Glomerular visceral epithelial cell (primary cell): Measurements from ENCODE around the gene SHF.
"Not testable (repeated sequence)": the region's sequence is repeated elsewhere in the genome, so short reads cannot be mapped to it uniquely, and the experiment has no call there.

Source experiments
- DNase-seq: peaks from one replicate; pipeline ENCODE4 v3.0.0-alpha.2; 2016; ENCODE audit errors: extremely low spot score

SHF gene

DNA sequence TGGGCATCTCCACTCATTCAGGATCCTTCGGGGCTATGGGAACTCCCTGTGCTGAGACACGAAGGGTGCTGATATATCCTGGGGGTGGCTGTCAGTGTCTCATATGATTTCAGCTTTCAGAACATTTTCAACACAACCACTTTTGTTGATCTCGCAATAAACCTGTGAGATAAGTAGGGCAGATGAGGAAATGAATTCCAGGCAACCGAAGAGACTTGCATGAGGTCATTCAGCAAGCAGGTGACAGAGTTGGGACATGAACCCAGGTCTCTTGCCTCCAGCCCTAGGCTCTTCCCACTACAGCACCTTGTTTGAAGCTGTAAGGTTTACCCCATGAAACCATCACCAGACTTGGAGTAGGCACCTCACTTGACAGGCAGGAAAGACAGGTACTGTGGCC lies 41.4 kb downstream of the SHF start:
- no peak for DNase-seq

DNA sequence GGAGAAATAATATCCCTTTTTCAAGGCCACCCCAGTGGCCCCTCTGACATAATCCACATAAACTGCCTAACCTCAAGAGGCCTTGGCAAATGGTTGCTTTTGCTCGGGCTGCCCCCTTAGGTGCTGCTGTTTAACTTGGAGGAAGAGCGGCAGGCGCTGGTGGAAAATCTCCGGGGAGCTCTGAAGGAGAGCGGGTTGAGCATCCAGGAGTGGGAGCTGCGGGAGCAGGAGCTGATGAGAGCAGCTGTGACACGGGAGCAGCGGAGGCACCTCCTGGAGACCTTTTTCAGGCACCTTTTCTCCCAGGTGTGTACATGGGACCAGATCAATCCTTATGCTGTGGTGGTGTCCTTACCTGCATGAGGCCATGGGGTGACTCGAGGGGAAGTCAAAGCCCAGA lies 43.0 kb downstream of the SHF start:
- DNase-seq = no peak

DNA sequence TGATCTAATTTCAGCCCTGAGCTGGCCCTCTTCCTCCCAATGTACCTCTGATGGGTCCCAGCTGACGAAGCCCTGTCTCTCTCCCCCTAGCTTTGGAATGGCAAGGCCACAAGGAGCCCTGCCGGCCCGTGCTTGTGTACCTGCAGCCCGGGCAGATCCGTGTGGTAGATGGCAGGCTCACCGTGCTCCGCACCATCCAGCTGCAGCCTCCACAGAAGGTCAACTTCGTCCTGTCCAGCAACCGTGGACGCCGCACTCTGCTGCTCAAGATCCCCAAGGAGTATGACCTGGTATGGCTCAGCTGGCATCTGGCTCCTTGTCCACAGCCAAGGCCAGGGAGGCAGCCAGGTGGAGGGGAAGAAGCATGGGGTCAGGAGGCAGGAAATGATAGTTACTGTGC lies 43.8 kb downstream of the SHF start:
- DNase-seq = no peak

DNA sequence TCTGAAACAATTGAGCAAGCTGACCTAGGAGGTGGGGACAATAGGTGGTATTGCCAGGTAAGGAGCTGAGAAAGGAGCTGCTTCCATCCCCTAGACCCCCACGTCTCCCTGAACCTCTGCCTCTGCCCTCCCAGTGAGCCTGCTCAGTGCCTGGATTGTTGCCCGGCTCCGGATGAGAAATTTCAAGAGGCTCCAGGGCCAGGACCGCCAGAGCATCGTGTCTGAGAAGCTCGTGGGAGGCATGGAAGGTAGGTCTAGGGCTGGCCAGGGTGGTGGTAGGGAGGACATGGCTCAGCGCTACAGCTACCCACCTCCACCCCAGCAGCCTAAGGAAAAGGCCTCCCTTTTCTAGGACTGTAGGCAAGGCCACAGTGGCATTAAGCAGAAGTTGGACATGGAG lies 44.7 kb downstream of the SHF start:
- no peak for DNase-seq

DNA sequence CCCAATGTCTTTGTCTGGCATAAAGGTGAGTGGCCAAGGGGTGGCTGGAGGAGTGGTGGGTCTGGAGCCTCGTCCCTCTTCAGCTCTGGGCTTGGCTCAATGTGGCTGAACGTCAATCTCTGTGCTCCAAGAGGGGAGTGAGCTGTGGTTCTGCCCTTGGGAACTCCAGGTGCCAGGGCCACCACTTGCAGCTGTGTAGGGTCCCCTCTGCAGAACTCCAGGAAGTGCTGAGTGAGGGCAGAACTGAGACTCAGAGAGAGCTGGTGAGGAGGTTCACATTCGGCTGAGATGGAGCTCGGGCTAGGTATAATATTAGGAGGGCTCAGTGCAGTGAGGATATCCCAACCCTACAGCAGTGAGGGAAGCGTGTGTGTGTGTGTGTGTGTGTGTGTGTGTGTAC lies 46.4 kb downstream of the SHF start:
- DNase-seq = no peak

DNA sequence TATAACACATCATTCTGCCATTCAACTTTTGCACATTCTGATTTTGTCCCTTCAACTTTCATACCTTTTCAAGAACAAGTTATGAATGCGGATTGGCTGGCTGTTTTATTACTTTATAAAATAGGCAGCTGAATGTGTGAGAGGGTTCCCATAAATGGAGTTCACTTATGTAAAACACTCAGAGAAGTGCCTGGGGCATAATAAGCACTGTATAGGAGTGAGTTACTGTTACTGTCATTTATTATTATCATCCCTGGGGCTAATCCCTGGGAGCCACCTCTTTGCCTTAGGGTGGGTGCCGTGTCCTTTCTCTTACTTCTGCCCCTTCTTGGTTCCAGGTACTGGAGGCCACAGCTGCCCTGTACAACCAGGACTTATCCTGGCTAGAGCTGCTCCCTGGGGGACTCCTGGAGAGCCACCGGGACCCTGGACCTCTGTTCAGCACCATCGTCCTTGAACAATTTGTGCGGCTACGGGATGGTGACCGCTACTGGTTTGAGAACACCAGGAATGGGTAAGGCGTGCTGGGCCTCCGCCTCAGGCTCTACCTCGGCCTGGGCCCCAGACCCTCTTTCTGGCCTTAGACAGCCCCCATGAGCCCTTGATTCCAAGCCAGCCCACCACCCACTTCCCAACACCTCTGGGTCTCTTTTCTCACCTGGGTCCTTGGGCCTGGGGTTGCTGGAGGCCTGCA lies 47.1 kb downstream of the SHF start:
- DNase-seq = no peak

DNA sequence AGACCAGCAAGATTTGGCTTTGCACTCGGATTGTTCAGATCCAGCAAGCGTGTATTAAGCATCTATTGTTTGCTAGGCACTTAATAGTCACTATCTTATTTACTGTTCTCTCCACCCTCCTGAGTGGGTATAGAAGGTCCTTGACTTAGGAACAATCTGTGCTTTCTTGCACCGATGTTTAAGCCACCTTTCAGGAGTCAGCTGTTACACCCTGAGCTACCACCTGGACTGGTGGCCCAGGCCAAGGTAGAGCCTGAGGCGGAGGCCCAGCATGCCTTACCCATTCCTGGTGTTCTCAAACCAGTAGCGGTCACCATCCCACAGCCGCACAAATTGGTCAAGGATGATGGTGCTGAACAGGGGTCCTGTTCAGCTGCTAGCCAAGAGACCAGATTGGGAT lies 48.0 kb downstream of the SHF start:
- DNase-seq = no peak

DNA sequence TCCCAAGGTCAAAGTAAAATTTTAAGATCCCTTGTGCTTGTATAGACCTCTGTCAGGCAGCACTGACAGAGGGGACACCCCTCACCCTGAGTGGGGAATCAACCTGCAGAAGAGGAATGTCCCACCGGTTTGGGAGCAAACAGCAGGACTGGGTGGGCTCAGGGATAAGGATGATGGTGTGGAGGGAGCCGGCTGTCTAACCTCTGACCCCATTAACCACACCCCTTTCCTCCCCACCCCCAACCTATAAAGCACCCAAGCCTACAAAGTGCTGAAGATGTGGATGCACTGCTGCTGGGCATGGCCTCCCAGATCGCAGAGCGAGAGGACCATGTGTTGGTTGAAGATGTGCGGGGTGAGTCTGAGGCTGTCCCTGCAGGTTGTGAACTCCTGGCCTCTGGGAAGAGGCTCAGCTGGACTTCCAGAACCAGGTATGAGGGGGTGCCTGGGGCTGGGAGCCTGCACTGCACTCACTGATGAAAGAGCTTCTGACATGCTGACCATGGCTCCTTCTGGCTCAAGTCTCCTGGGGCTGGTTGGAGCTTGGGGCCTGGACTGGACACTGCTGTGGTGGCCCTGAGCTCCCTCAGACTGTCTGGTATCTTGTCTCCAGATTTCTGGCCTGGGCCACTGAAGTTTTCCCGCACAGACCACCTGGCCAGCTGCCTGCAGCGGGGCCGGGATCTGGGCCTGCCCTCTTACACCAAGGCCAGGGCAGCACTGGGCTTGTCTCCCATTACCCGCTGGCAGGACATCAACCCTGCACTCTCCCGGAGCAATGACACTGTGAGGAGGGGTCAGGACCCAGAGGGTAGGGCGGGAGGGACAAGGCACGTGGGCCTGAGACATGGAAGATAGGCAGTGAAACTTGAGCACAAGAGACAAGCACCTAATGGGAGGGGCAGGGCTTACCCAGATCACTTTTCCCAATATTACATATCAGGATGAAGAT lies 48.7 kb downstream of the SHF start:
- no peak for DNase-seq

DNA sequence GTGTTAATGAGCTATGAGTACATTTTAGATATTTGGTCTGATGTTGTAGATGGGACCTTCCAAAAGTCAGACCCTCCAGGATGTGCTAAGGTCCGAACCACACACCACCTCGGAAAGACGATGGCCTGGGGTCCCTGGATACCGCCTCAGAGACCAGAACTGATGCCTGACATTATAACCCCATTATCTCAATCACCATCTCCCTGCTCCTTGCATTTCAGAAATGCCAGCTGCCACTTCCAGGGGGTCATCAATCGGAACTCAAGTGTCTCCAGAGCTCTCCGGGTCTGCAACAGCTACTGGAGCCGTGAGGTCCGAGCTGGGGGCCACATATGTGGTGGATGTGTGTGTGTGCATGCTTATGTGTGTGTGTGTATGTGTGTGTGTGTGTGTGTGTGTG lies 50.1 kb downstream of the SHF start:
- DNase-seq = no peak

DNA sequence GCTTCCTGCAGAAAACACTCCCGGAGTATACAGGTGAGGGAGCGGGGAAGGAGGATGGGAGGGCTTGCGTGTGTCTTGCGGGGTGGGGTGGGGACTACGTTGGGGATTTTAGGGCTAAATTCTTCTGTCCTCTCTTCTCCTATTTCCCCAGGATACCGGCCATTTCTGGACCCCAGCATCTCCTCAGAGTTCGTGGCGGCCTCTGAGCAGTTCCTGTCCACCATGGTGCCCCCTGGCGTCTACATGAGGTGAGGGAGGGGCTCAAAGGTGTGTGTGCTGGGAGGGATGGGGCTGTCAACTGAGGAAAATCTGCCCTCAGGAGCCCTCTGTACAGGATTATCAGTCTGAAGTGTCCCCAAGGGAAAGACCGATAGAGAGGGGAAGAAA lies 51.4 kb downstream of the SHF start:
- DNase-seq = no peak

DNA sequence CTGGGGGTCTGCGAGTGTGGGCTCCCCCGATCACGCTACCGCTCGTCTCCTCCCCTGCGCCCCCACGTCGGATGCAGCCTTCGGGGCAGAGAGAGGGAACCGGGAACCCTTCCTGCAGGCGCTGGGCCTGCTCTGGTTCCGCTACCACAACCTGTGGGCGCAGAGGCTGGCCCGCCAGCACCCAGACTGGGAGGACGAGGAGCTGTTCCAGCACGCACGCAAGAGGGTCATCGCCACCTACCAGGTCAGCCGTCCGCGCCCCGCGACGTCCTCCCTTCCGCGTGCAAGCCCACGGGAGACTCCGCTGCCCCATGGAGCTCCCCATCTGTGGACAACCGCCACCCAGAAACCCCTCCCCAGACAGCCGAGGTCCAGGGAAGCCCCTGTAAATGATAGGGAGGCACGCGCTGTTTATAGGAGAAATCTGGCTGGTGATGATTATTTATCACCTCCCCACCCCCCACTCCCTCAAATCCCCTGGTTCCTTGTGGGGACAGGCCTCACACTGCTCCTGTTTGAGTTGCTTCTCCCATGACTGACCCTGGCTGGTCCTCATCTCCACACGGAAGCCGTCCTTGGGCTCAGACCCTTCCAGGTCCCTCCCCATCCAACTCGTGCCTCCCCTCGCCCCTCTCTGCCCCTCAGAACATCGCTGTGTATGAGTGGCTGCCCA lies 51.9 kb downstream of the SHF start:
- not testable (repeated sequence) for DNase-seq

DNA sequence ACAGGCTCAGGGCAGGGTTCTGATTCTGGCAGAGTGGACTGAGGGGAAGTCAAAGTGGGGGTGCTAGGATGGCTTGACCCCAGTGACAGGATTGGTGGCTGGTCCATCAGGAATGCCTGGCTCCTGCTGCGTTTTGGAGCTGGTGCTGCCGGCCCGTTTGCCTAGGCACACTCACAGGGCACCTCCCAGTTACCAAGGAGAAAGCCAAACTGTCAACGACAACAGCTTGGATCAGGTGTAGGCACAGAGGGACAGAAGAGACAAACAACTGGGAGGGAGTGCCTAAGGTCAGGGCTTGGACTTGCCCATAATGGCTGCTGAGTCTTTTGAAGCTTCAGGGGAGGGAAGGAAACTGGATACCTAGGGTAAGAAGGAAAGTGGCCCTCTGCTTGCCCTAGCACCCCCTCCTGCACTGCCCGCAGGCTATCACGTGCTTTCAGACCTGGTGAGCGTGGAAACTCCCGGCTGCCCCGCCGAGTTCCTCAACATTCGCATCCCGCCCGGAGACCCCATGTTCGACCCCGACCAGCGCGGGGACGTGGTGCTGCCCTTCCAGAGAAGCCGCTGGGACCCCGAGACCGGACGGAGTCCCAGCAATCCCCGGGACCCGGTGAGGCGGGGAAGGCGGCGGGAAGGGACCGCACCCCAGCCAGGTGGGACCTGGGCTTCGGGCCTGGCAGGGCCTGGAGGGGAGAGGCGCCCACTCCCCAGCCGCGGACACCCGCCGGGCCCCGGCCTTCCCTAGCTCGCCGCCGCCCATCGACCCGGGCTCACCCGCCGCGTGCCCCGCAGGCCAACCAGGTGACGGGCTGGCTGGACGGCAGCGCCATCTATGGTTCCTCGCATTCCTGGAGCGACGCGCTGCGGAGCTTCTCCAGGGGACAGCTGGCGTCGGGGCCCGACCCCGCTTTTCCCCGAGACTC lies 52.8 kb downstream of the SHF start:
- no peak for DNase-seq

DNA sequence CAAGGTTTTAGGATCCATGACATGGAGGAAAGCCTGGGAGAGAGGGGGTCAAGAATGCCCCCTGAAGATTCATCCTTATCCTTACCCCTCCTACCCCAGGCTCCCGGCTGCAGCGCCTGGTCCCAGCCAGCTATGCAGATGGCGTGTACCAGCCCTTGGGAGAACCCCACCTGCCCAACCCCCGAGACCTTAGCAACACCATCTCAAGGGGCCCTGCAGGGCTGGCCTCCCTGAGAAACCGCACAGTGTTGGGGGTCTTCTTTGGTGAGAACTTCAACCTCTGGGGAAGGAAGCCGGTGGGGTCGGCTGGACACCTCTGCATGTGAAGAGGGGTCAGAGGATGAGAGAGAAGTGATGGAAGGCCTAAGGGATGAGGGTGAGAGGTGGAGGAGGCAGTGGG lies 53.7 kb downstream of the SHF start:
- no peak for DNase-seq

DNA sequence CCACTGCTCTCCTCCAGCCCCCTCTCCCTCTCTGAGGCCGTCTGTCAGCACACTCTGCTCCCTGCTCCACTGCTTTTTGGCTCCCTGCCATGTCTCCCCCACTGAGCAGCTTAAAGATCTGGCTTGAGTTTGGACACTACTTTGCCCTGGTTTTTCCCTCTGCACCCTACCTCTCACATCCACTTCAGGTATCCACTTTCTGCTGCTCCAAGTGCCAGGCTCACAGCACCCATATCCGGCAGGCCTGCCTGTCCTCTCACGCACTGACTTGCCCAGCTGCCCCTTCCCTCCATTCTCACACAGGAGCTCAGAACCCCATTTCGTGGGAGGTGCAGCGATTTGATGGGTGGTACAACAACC lies 54.2 kb downstream of the SHF start:
- DNase-seq = no peak

DNA sequence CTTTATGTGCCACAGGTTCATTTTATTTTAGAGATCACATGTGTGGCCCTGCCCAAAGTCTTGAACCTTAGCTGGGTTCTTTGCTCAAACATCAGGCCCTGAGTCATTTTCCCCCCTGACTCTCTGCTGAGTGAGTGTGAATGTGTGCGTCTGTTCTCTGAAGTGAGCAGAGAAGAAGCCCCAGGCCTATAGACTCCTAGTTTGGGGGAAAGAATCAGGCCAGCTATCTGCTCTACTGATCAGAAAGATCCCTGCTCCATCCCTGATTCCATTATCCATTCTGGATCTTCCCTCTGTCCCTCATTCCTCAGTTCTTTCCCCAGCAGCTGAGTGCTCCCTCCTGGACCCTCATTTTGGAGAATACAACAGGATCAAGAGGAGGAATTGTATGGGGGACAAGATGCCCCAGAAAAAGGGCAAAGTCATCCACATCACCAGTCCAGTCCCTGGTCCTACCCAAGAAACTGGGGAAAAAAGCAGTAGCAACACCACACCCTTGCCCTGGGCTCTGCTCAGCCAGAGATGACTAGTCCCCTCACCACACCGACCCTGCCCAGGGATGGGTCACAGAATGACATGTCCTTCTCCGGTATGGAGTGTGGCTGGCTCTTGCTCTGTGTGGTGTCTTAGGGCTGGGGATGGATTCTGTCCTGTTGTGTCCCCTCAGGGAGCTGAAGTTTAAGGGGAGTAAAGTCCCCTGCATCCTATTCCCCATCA lies 54.8 kb downstream of the SHF start:
- DNase-seq = no peak

DNA sequence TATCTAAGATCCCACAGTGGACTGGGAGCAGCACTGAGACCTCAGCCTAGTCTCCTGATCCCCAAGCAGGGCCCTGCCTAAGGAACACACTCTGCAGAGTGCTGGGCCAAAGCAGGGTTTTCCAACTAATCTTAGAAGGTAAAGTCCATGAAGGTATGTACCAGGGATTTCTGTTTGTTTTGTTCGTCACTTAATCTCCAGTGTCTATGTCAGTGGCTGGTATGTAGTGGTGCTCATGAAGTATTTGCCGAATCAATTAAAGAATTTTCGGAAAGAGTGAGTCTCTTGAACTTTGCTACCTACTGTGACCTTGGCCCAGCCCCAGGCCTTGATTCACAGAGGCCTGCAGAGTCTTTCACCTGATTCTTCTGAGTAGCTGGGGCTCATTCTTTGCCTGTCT lies 56.3 kb downstream of the SHF start:
- no peak for DNase-seq

DNA sequence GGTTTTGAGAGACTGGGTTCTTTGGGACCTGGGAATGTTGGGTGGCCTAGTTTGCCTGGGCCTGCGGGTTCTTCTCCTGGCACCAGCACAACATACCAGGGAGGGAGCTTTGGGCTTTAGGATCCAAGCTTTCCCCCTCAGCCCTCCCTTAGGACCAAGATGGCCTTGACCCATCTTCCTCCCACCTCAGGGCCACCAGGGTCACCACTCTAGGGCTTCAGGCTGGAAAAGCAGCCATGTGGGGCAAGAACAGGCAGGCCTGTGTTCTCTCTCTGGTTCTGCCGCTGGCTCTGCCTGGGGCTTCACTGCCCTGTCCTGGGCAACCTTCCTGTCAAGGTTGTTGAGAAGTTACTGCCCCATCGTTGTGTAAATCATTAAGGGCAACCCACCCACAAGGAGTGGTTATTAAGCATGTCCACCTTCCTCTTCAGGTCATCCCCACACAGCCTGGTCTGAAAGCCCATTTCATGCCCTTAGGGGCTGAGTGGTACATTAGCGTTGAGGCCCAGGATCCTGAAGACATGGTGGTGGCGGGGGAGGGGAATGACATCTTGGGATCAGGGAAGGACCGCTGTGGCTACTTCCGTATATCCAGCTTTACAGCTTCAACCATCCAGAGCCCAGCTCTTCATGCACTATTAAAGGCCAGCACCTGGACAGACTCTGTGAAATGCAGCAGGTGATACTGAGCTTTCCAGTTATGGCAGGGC lies 57.3 kb downstream of the SHF start:
- DNase-seq = no peak

DNA sequence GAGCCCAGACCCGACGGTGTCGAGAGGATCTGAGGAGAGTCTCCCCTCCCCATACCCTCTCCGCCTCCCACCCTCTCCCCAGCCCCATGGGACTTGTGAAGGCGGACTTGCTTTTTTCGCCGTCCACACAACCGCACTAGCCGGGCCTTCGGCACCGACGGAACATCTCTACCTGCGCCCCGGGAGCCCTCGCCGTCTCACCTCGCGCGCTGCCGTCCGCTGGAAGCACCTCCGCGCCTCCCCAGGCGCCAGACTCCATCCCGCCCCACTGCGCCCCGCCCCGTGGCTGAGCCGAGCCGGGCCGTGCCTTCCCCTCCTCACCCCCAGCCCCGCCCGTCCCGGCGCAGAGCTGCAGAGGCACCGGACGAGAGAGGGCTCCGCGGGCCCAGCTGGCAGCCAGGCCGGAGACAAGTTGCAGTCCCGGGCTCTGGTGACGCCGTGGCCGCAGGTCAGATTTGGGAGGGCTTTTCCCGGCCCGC lies 58.1 kb downstream of the SHF start, which contains the start of the genes DUOX1 and DUOXA1:
Gene DUOX1, plus strand, starts transcription at position 344 of the 479 bp plus-strand sequence. CDS start 1,973 bp downstream, outside the sequence.
Gene DUOXA1, minus strand, starts transcription at position 229 of the 479 bp plus-strand sequence. CDS start 6,865 bp downstream, outside the sequence.
- DNase-seq = no peak

DNA sequence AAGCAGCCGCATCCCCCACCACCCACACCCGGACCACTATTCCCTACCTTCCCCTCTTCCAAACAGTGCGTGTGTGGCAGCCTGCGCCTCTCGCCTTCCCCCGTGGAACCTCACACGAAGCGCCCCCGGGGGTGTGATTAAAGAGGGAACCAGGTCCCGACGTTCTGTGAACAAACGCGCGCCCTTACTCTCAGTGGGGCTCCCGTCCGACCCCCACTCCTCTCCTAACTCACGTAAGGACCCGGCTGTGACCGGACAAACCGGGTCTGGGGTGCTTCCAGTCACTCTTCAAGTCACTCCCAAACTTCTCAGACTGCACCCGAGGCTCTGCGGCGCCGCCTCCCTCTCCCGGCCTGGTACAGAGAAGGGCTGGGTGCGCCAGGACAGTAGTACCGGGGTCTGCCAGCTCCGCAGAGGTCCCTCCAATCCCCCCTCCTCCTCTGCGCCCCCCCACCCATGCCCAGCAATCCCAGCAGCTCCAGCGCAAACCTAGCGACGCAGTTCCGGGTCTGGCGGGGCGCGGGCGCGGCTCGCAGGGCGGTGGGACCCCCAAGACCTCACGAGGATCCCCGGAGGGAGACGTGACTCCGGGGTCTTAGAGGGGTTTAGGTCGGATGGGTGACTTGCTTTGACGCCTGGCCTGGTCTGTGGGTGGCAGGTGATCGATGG lies 58.7 kb downstream of the SHF start:
- no peak for DNase-seq
